Neural cell (in vitro differentiated cells): ENCODE measurements around the gene UBASH3B. TPM values are rescaled to one million over a fixed set of nuclear protein-coding genes. Genes with fewer than 3 reads are reported as not detected.

Experiments used
- H2AFZ ChIP-seq: fragments of 200-600, 300-800 bp; sonication (generic), shearing (Covaris generic); 2 replicates; pipeline ENCODE4 v1.6.0; 2014; ENCODE audit warnings: low read depth, mild to moderate bottlenecking, antibody characterized with exemption, low read length, moderate library complexity
- H3F3A ChIP-seq: fragments of 200-600 bp; shearing (Covaris generic); 2 replicates; pipeline ENCODE4 v1.6.1; 2016; ENCODE audit warnings: mild to moderate bottlenecking, moderate library complexity, mixed read lengths, antibody characterized with exemption, low read length; ENCODE audit not compliant: insufficient read depth, poor library complexity, severe bottlenecking
- H3K27ac ChIP-seq: fragments of 200-600, 300-800 bp; sonication (generic), shearing (Covaris generic); 2 replicates; pipeline ENCODE4 v1.5.1; 2014; ENCODE audit warnings: mild to moderate bottlenecking, low read length, moderate library complexity
- H3K27me3 ChIP-seq: fragments of 300-800, 200-600 bp; sonication (generic), shearing (Covaris generic); 2 replicates; pipeline ENCODE4 v1.6.0; 2014; ENCODE audit warnings: mild to moderate bottlenecking, low read depth, low read length, moderate library complexity; ENCODE audit not compliant: insufficient read depth
- H3K36me3 ChIP-seq: fragments of 300-800, 200-600 bp; sonication (generic), shearing (Covaris generic); 2 replicates; pipeline ENCODE4 v1.5.1; 2014; ENCODE audit warnings: mild to moderate bottlenecking, antibody characterized with exemption, low read length, moderate library complexity; ENCODE audit not compliant: insufficient read depth
- H3K4me2 ChIP-seq: fragments of 300-800, 200-600 bp; sonication (generic), shearing (Covaris generic); 2 replicates; pipeline ENCODE4 v1.6.0; 2014; ENCODE audit warnings: mild to moderate bottlenecking, low read length
- H3K4me3 ChIP-seq: fragments of 300-800, 200-600 bp; sonication (generic), shearing (Covaris generic); 2 replicates; pipeline ENCODE4 v1.5.1; 2014; ENCODE audit warnings: mild to moderate bottlenecking, low read length, moderate library complexity
- H3K79me2 ChIP-seq: fragments of 200-600 bp; shearing (Covaris generic); replicated peaks from 2 replicates; pipeline ENCODE4 v1.6.0; 2014; ENCODE audit warnings: mild to moderate bottlenecking, low read length, moderate library complexity; ENCODE audit not compliant: insufficient read depth
- H3K9ac ChIP-seq: fragments of 300-800, 200-600 bp; sonication (generic), shearing (Covaris generic); 2 replicates; pipeline ENCODE4 v1.6.1; 2016; ENCODE audit warnings: mild to moderate bottlenecking, low read length, mixed read lengths
- H3K9me2 ChIP-seq: fragments of 200-600 bp; shearing (Covaris generic); 2 replicates; pipeline ENCODE4 v1.6.1; 2016; ENCODE audit warnings: mild to moderate bottlenecking, low read length, mixed read lengths; ENCODE audit not compliant: insufficient read depth
- H3K9me3 ChIP-seq: fragments of 200-600, 300-800 bp; sonication (generic), shearing (Covaris generic); 2 replicates; pipeline ENCODE4 v1.6.1; 2016; ENCODE audit warnings: mild to moderate bottlenecking, mixed run types, low read length, moderate library complexity, mixed read lengths
- H4K20me1 ChIP-seq: fragments of 200-600 bp; shearing (Covaris generic); 2 replicates; pipeline ENCODE4 v1.6.1; 2016; ENCODE audit warnings: mild to moderate bottlenecking, mixed run types; ENCODE audit not compliant: insufficient read depth
- CTCF ChIP-seq: fragments of 450-650 bp; IDR thresholded peaks from 2 replicates; pipeline ENCODE4 v1.5.1; 2014; ENCODE audit warnings: antibody characterized with exemption, mild to moderate bottlenecking, moderate library complexity; ENCODE audit not compliant: poor library complexity, severe bottlenecking
- EP300 ChIP-seq: fragments of 450-650 bp; conservative IDR thresholded peaks from 2 replicates; pipeline ENCODE4 v1.6.1; 2014; ENCODE audit warnings: antibody characterized with exemption, mild to moderate bottlenecking, moderate library complexity; ENCODE audit not compliant: poor library complexity, severe bottlenecking
- EZH2 ChIP-seq: fragments of 200-600, 300-800 bp; shearing (Covaris generic), sonication (generic); IDR thresholded peaks from 2 replicates; pipeline ENCODE4 v1.6.1; 2014; ENCODE audit warnings: antibody characterized with exemption, low read length, borderline replicate concordance, mild to moderate bottlenecking; ENCODE audit not compliant: insufficient read depth, poor library complexity, severe bottlenecking
- MXI1 ChIP-seq: fragments of 450-650 bp; conservative IDR thresholded peaks from 2 replicates; pipeline ENCODE4 v1.6.1; 2014; ENCODE audit warnings: antibody characterized with exemption, mild to moderate bottlenecking; ENCODE audit not compliant: poor library complexity, severe bottlenecking
- POLR2AphosphoS5 ChIP-seq: IDR thresholded peaks from 2 replicates; pipeline ENCODE4 v1.6.1; 2012
- RAD21 ChIP-seq: fragments of 450-650 bp; conservative IDR thresholded peaks from 2 replicates; pipeline ENCODE4 v1.6.1; 2014; ENCODE audit warnings: antibody characterized with exemption, mild to moderate bottlenecking, moderate library complexity
- REST ChIP-seq: IDR thresholded peaks from 2 replicates; pipeline ENCODE4 v1.6.1; 2012; ENCODE audit warnings: borderline replicate concordance
- SMC3 ChIP-seq: fragments of 450-650 bp; conservative IDR thresholded peaks from 2 replicates; pipeline ENCODE4 v1.6.1; 2014; ENCODE audit warnings: antibody characterized with exemption, mild to moderate bottlenecking, moderate library complexity; ENCODE audit not compliant: poor library complexity
- TAF1 ChIP-seq: IDR thresholded peaks from 2 replicates; pipeline ENCODE4 v1.6.1; 2012; ENCODE audit warnings: low read depth
- polyA plus RNA-seq: library from polyadenylated mRNA; depleted of rRNA; stranded (reverse); fragments of >200 nt; gene quantifications from 2 replicates; pipeline ENCODE4 v1.2.3, GENCODE V29; 2014

Gene UBASH3B
- polyA plus RNA-seq, 1 donor from 2014 or later = 4.2 TPM

- Histone ChIP-seq H3K9ac (no peak overlapping the region), H3K4me2 (no peak overlapping the region), H2AFZ (no peak overlapping the region), H3K4me3 (no peak overlapping the region), H3K9me3 (peaks cover 3% of the 10 kb centered on the region), H3K36me3 (no peaks in the 10 kb centered on the region), H3K79me2 (no peaks in the 10 kb centered on the region), H3F3A (no peaks in the 10 kb centered on the region), H3K9me2 (no peaks in the 10 kb centered on the region), H3K27ac (no peak overlapping the region), H3K27me3 (peaks cover 4% of the 10 kb centered on the region), H4K20me1 (no peaks in the 10 kb centered on the region)
- TF ChIP-seq TAF1 = no peak
- TF ChIP-seq EP300 = no peak
- TF ChIP-seq SMC3 = no peak
- TF ChIP-seq CTCF = no peak
- no peak for TF ChIP-seq RAD21
- no peak for TF ChIP-seq POLR2AphosphoS5
- TF ChIP-seq EZH2 = no peak
- no peak for TF ChIP-seq REST
- no peak for TF ChIP-seq MXI1
Observed at GRCh38 chr11:122653916-122654585, 1.5 kb upstream of the UBASH3B start.

GRCh38 chr11:122656073-122656630, 630 bp downstream of the UBASH3B start:
- Histone ChIP-seq H3K27ac (peak overlapping the region; percentile 63), H3K9ac (peak overlapping the region; percentile 79), H3K9me3 (peaks cover 3% of the 10 kb centered on the region), H2AFZ (peak overlapping the region; percentile 88), H3K79me2 (no peaks in the 10 kb centered on the region), H3K9me2 (no peaks in the 10 kb centered on the region), H3F3A (no peaks in the 10 kb centered on the region), H3K4me2 (peak overlapping the region; percentile 26), H3K4me3 (peak overlapping the region; percentile 96), H4K20me1 (no peaks in the 10 kb centered on the region), H3K27me3 (peaks cover 4% of the 10 kb centered on the region), H3K36me3 (no peaks in the 10 kb centered on the region)
- TF ChIP-seq MXI1 (peak; percentile 28), SMC3 (no peak), RAD21 (no peak), POLR2AphosphoS5 (no peak), REST (no peak), EZH2 (no peak), TAF1 (no peak)
